Fibroblast of peridontal ligament (primary cell): ENCODE measurements around the gene CNTN4.
"Not testable (repeated sequence)": the region's sequence is repeated elsewhere in the genome, so short reads cannot be mapped to it uniquely, and the experiment has no call there.

Source experiments
- DNase-seq: peaks from one replicate; pipeline ENCODE4 v3.0.0-alpha.2; 2010; ENCODE audit errors: extremely low read depth

Gene CNTN4

GRCh38 chr3:2967871-2968270 lies 869.2 kb downstream of the CNTN4 start:
- no peak for DNase-seq

GRCh38 chr3:2968475-2968874 lies 869.8 kb downstream of the CNTN4 start:
- no peak for DNase-seq

- no peak for DNase-seq
Observed at GRCh38 chr3:2976212-2976611, 877.5 kb downstream of the CNTN4 start.

DNA sequence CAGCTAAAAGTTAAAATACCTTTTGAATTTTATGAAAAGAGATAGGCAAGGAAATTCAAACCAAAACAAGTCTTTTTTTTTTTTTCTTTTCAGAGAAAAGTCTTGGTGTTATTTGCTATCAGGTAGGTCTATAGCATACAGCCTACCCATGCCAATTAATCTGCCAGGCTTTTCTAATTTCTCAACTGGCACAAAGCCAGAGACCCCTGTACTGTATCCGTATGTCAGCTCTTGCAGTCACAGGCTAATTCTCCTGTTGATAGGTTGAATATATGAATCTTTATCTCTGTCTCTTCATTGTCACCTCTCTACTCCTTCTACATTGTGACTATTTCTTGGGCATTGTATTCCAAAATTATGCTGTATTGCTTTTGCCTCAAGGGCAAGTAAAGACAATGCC lies 878.1 kb downstream of the CNTN4 start:
- no peak for DNase-seq

GRCh38 chr3:2978977-2979732 lies 880.5 kb downstream of the CNTN4 start:
- DNase-seq = no peak

- no peak for DNase-seq
Observed at GRCh38 chr3:2984005-2984830, 885.6 kb downstream of the CNTN4 start.

DNA sequence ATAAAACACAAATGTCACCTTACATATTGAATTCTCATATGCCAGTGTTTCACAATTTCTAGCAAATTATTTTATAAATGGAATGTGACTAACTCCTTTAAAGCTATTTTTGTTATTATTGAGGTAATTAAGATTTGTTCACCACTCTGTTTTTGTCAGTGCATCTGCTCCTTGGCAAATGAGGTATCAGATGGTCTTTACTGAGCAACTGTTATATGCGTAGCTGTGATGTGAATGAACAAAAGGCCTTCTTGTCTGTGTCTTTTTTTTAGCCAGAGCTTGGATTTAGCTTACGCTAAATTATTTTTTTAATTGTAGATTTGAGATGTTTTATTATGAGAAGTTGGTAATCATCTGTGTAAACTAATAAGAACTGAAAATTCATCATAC lies 886.2 kb downstream of the CNTN4 start:
- DNase-seq = no peak

GRCh38 chr3:2985479-2985878 lies 886.8 kb downstream of the CNTN4 start:
- DNase-seq = no peak

DNA sequence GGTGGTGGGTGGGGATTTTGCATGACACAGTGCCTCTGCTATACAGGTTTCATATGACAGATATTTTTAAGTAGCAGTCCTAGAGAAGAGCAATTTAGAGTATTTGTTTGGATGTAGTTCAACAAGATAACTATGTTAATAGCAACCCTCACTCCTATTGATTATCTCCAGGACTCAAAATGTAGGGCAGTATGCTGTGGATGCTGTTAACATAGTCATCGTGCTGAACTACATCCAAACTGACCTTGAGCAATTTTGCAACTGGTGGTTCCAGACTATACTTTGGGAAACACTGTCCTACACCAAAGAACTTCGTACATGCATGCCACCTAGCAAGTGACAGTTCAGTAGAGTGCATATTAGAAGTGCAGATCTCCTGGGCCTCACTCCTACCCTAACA lies 893.9 kb downstream of the CNTN4 start:
- no peak for DNase-seq

DNA sequence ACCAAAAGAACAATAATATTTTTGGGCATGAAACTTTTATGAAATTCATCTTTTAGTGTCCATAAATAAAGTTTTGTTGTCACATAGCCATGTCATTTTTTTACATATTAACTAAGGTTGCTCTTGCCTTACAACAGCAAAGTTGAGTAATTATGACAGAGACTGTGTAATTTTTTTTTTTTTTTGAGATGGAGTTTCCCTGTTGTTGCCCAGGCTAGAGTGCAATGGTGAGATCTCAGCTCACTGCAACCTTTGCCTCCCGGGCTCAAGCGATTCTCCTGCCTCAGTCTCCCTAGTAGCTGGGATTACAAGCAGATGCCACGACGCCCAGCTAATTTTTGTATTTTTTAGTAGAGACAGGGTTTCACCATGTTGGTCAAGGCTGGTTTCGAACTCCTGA lies 894.5 kb downstream of the CNTN4 start:
- DNase-seq = not testable (repeated sequence)

- DNase-seq = no peak
Observed at GRCh38 chr3:2993736-2994135, 895.1 kb downstream of the CNTN4 start.

DNA sequence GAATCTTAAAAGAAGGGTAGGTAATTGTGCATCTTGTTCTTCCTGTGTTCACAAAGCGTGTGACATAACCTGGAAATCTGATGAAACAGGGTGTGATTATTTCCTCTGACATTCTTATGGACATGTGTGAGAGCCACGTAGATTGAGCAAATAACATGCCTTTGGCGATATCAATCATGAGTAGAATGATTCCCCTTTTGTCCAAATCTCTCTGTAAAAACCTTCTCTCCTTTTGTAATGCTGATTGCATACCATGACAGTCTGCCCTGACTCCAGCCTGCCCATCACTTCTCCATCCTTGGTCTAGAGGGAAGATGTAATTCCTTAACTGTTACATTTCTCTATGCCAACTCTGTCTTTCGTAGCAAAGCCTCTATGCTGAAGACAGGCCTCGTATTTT lies 896.5 kb downstream of the CNTN4 start:
- DNase-seq = no peak

DNA sequence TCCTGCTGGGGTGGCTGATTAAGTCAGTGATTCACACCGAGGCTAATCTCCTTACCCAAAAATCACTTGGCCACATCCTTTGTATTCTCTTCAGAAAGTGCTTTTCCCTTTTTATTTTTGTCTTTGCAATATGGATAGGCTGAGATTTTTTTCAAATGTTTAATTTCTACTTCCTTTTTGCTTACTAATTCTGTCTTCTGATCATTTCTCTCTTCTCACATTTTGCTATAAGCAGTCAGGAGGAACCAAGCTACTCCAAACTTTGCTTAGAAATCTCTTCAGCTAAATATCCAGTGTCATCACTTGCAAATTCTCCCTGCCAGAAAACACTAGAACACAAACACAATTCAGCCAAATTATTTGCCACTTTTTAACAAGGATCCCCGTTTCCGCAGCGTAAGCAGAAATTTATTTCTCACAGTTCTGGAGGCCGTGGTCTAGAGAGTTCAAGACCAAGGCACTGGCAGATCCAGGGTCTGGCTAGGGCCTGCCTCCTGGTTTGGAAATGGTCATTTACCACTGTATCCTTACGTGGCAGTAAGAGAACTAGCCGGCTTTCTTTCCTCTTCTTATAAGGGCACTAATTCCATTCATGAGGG lies 906.6 kb downstream of the CNTN4 start:
- DNase-seq = no peak

DNA sequence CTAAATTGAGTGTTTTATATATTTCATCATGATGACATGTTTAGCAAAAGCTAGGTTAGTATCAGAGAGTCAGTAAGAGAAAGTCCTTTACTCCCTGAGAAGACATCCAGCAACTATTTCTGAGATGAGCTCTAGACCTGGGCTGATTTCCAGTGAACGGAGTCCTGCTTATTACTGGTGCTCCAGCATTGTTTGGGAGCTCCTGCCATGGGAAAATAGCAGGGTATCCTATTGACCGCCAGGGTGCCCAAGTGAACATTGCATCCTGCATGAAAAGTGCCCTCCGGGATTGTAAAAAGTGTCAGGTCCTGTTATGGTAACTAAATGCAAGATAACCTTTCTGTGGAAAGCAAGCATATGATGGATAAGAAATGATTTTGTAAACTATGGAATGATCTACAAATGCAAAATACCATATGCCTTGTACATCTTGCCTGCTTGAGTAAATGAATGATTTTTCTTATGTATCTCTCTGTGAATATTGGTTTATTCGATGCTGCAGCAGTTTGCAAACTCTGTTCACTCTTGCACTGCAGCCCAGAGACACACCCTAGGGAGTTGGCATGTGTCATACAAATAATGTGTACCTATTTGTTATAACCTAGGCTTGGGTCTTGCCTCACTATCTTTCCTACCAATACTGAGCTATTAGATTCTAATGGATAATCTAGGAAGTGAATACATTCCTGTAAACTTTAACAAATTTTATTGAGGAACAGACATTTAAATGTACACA lies 914.8 kb downstream of the CNTN4 start:
- DNase-seq = no peak

DNA sequence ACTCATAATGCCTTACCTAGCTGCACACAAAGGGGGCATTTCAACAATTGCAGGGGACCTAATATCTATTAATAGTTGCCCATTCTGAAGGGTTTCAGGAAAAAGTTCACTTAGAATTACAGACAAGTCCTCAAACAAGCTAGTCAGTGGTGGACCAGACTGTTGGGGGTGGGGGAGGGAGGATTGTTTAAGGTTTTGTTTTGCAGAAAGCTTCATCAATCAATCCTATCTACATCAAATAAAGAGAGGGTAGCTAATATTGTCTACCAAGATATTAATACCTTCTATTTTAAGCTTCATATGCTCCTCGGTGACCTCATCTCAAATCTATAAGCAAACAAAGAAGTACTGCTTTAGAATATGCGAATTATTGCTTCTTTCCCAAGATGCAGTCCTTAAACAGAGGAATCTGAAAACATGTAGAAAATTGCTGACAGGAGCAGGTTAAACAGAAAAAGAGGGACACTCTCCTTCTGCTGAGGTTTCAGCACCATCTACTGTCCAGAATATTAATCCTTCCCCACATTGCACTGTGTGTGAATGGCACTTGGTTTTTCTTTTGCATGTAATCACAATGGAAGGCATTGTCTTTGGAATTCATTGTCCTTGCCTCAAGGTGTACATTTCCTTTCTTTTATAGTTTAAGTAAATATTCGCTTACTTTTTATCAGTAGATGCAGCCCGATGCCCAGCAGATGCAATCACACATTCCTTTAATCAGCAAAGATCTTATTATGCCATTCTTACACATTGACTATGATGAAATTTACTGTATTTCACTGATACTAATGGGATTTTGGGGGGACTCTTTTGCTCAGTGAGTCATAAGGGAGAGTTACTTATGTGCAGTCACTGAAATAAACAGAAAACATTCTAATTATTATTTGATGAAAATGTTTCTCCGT lies 916.8 kb downstream of the CNTN4 start:
- peak; percentile 8 for DNase-seq

DNA sequence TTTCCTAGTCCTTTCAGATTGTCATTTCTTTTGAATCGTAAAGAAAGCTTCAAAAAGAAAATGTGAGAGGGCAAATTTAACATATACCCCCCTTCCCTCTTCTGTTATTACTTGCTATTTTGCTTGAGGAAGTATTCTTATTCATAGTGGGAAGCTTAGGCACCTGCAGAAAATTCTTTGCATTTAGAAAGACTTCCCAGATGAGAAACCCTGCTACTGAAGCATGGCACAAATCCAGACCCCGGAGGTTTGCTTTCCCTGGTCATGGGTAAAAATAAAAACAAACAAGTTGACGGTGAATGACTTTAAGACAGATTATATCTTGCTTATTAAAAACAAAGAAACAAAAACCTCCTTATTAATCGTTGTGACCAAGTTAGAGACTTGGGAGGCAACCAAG lies 917.6 kb downstream of the CNTN4 start:
- DNase-seq = no peak

GRCh38 chr3:3020209-3020608 lies 921.5 kb downstream of the CNTN4 start:
- DNase-seq = no peak

DNA sequence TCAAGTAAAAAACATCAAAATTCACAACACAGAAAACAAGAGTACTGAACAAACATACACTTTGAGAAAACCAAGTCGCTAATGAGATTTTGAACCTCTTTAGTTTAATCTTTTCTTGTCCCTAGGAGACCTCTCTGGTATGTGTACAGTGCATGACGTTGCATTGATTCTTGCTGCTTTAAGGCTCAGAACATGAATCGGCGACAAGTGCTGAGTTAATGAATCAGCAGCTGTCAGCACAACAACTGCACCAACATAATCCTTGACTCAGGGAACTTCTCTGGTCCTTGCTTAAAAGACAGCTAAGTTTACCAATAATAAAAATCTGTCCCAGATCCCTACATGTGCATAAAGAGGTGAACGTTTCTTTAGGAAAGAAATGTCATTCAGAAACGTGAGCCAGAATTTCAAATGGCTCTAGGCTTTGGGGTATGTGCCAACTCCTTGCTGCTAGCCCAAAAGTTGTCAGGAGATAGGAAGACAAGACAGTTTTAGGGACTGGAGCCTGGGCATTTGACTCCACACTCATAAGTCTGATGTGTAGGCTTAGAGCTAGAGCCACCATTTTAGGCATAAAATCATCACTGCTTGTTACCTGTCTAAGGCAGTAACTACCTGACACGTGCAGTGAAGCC lies 924.6 kb downstream of the CNTN4 start:
- DNase-seq = no peak

DNA sequence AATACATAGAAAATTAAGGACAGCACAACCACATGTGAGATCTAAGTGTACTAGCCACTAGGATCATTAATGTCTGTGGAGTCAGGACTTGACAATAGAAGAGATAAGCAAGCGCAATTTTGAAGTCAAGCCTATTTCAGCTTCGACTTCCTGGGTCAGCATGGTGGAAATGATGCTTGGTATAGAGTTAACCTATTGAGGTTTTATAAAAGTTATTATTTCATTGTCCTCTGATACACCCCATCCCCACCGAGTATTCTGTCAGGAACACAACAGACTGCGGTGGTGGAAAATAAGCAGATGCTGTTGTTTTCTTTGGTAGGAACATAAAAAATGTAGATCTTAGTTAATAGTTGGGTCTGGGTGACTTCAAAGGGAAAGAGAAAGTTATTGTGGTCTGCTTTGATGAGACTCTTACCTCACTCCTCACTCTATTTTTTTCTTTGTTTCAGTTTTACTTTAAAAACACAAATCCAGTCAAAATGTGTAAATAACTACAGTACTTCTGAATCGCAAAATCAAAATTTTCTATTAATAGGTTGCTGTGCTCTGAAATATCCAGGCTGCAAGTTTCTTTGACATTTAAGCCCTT lies 929.4 kb downstream of the CNTN4 start:
- no peak for DNase-seq

DNA sequence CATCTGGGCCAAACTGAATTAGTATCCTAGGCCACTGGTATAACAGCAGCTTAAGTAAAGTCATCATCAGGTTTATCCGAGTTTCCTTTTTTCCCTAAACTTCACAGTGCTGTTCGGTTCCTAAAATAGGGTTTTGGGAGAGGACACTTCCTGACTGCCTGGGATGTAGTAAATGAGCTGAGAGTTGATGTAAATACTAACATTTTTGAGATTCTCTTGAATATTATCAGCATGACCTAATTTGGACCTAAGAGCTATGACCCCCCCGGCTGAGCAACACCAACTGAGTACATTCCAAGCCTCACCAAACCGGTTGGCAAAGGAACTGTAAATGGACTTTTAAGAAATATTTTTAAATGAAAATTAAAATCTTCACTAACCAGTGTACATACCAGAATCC lies 932.7 kb downstream of the CNTN4 start:
- DNase-seq = no peak
